Fibroblast of lung (primary cell): ENCODE measurements around the gene KNDC1. TPM values are rescaled to one million over a fixed set of nuclear protein-coding genes. Genes with fewer than 3 reads are reported as not detected.

Experiments used
- DNase-seq, 2 donors: peaks; one replicate each; pipeline versions ENCODE4 v3.0.0 to v3.0.0-alpha.2; 2010; ENCODE audit warnings: low read depth in 2 of 2
- H2AFZ ChIP-seq: 2 replicates; pipeline ENCODE4 v1.5.1; 2012; ENCODE audit warnings: low read length, control low read depth, inconsistent platforms
- H3K27ac ChIP-seq: 2 replicates; pipeline ENCODE4 v1.5.1; 2011; ENCODE audit warnings: low read length, control low read depth; ENCODE audit not compliant: insufficient read depth
- H3K27me3 ChIP-seq: 2 replicates; pipeline ENCODE4 v1.5.1; 2011; ENCODE audit warnings: mild to moderate bottlenecking, low read length; ENCODE audit not compliant: control insufficient read depth, insufficient read depth
- H3K36me3 ChIP-seq: 2 replicates; pipeline ENCODE4 v1.5.1; 2011; ENCODE audit warnings: low read length; ENCODE audit not compliant: control insufficient read depth, insufficient read depth
- H3K4me1 ChIP-seq: 2 replicates; pipeline ENCODE4 v1.5.1; 2011; ENCODE audit warnings: low read length; ENCODE audit not compliant: control insufficient read depth, insufficient read depth; ENCODE audit errors: extremely low read depth
- H3K4me2 ChIP-seq: 2 replicates; pipeline ENCODE4 v1.5.1; 2011; ENCODE audit warnings: low read length, control low read depth; ENCODE audit not compliant: insufficient read depth; ENCODE audit errors: extremely low read depth
- H3K4me3 ChIP-seq, 4 experiments: fragments of 200-600 bp in 1 of 4; sonication (generic) in 1 of 4; replicated peaks in 1 of 4; 2 replicates each; pipeline ENCODE4 v1.5.1; 2011 to 2016; ENCODE audit warnings: low read length in 4 of 4, low read depth in 3 of 4, mild to moderate bottlenecking in 3 of 4, control low read depth in 2 of 4, inconsistent platforms in 1 of 4, mixed read lengths in 1 of 4; ENCODE audit not compliant: insufficient read depth in 1 of 4; ENCODE audit errors: control extremely low read depth in 1 of 4
- H3K79me2 ChIP-seq: 2 replicates; pipeline ENCODE4 v1.5.1; 2012; ENCODE audit warnings: mild to moderate bottlenecking, low read length, inconsistent platforms; ENCODE audit not compliant: control insufficient read depth, insufficient read depth
- H3K9ac ChIP-seq: 2 replicates; pipeline ENCODE4 v1.5.1; 2011; ENCODE audit warnings: mild to moderate bottlenecking, low read length, control low read depth; ENCODE audit not compliant: insufficient read depth
- H3K9me3 ChIP-seq: 2 replicates; pipeline ENCODE4 v1.5.1; 2012; ENCODE audit warnings: low read depth, low read length; ENCODE audit not compliant: control insufficient read depth, insufficient read depth
- H4K20me1 ChIP-seq: 2 replicates; pipeline ENCODE4 v1.5.1; 2011; ENCODE audit warnings: low read length; ENCODE audit not compliant: control insufficient read depth, insufficient read depth; ENCODE audit errors: extremely low read depth
- CTCF ChIP-seq, 2 donors: IDR thresholded peaks in 1 of 2; conservative IDR thresholded peaks in 1 of 2; 1 replicate in 1 of 2; 2 replicates in 1 of 2; pipeline ENCODE4 v1.5.1; 2011 to 2012; ENCODE audit warnings: low read length in 2 of 2, control low read depth in 1 of 2, inconsistent platforms in 1 of 2, low read depth in 1 of 2, mild to moderate bottlenecking in 1 of 2
- EZH2 ChIP-seq: IDR thresholded peaks from 2 replicates; pipeline ENCODE4 v1.5.1; 2012; ENCODE audit warnings: low read length, control low read depth, mild to moderate bottlenecking; ENCODE audit errors: missing control alignments
- polyA plus RNA-seq, 2 donors: library from polyadenylated mRNA; depleted of rRNA in 1 of 2; stranded (reverse) in 1 of 2; unstranded in 1 of 2; fragments of >200 nt; gene quantifications; 2 replicates each; pipeline ENCODE4 v1.2.1, GENCODE V29; 2011 to 2012; ENCODE audit warnings: missing spikeins in 1 of 2
- total RNA-seq: library from RNA; depleted of rRNA; stranded (reverse); fragments of >200 nt; gene quantifications from 2 replicates; pipeline ENCODE4 v1.2.1, GENCODE V29; 2014

KNDC1 gene
- total and polyA plus RNA-seq, 2 donors (not counting 1 experiment from before 2014, with no cell fraction given), result 0.20 to 0.50 TPM

- Histone ChIP-seq H3K27me3 (peaks cover 7% of the 10 kb centered on the region), H3K27ac (no peak overlapping the region), H3K79me2 (no peaks in the 10 kb centered on the region), H2AFZ (no peak overlapping the region), H3K4me1 (no peaks in the 10 kb centered on the region), H3K4me3 (no peak overlapping the region), H3K36me3 (no peaks in the 10 kb centered on the region), H3K9me3 (no peaks in the 10 kb centered on the region), H4K20me1 (no peaks in the 10 kb centered on the region), H3K9ac (no peak overlapping the region), H3K4me2 (no peak overlapping the region)
- TF ChIP-seq CTCF (conservative IDR thresholded peaks at IDR 0.05 in 1 of 2, IDR thresholded peaks at IDR 0.05 in 1 of 2; ENCODE audit: low read depth in 1 of 2, low read length in 2 of 2), result no peak
- TF ChIP-seq EZH2, result no peak
- no peak for DNase-seq
These were observed 5.8 kb downstream of the KNDC1 start for GRCh38 chr10:133165556-133166503.

DNA sequence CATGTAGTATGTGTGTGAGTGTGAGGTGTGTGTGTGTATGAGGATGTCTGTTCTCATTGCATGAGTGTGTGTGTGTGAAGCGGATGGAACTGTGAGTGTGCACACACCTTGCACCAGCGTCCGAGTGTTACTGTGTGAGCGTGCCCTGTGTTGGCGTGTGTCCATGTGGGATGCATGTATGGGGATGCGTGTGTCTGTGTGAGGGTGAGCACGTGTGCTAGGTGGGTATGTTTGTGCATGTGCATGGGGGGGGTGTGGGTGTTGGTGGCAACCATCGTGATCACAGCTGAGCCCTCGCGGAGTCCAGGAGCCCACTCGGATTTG is 6.4 kb downstream of the KNDC1 start:
- Histone ChIP-seq H4K20me1 (no peaks in the 10 kb centered on the region), H3K36me3 (no peaks in the 10 kb centered on the region), H2AFZ (no peak overlapping the region), H3K4me3 (no peak overlapping the region), H3K27ac (no peak overlapping the region), H3K4me1 (no peaks in the 10 kb centered on the region), H3K9me3 (no peaks in the 10 kb centered on the region), H3K9ac (no peak overlapping the region), H3K27me3 (peaks cover under 1% of the 10 kb centered on the region), H3K4me2 (no peak overlapping the region), H3K79me2 (no peaks in the 10 kb centered on the region)
- TF ChIP-seq EZH2, result no peak
- no peak for TF ChIP-seq CTCF (conservative IDR thresholded peaks at IDR 0.05 in 1 of 2, IDR thresholded peaks at IDR 0.05 in 1 of 2; ENCODE audit: low read depth in 1 of 2, low read length in 2 of 2)
- no peak for DNase-seq

DNA sequence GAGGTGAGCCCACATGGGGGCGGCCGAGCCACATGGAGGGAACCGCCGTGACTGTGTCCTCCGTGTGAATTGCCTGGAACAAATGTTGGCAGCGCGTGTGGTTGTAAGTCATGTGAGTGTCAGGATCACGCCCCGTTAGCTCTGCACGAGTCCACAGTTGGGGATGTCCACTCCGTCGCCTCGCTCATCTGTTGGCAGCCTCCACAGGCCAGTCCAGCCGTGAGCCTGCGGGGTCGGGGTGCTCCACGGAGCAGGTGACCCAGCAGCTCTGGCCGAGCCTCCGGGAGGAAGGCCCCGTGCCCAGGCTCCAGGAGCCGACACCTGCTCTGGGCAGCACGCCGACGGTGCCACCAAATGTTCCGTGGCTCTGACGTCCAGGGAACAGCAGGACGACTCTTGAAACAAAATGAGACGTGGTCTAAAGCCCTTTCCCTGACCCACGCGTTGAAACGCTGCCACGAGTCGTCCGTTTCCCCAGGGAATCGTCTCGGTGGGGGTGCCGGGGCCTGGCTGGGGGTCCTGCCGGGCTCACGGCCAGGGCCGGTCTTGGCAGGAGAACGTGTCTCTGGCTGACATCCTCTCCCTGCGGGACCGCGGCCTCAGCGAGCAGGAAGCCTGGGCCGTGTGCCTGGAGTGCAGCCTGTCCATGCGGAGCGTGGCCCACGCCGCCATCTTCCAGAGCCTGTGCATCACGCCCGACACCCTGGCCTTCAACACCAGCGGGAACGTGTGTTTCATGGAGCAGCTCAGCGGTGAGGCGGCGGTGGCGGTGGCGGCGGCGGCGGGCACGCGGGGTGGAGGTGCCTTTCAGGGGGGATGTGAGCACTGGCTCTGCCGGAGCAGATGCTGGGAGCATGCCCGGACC is 7.0 kb downstream of the KNDC1 start:
- TF ChIP-seq EZH2 (no peak), CTCF (conservative IDR thresholded peaks at IDR 0.05 in 1 of 2, IDR thresholded peaks at IDR 0.05 in 1 of 2; ENCODE audit: low read depth in 1 of 2, low read length in 2 of 2) (no peak)

More for the DNA sequence above, 7.0 kb downstream of the KNDC1 start:
- H4K20me1 ChIP-seq, result no peaks in the 10 kb centered on the region
- H3K79me2 ChIP-seq, result no peaks in the 10 kb centered on the region
- no peaks in the 10 kb centered on the region for H3K9me3 ChIP-seq
- H3K9ac ChIP-seq, result no peak overlapping the region
- no peaks in the 10 kb centered on the region for H3K4me1 ChIP-seq
- H3K36me3 ChIP-seq, result no peaks in the 10 kb centered on the region
- DNase-seq, result no peak
- H3K4me3 ChIP-seq, result no peak overlapping the region
- H3K4me2 ChIP-seq, result no peak overlapping the region
- H3K27me3 ChIP-seq, result no peaks in the 10 kb centered on the region
- H2AFZ ChIP-seq, result no peak overlapping the region
- H3K27ac ChIP-seq, result no peak overlapping the region
